ENCODE data around the gene NHLRC2. TPM values are rescaled to one million over a fixed set of nuclear protein-coding genes. Genes with fewer than 3 reads are reported as not detected.

NHLRC2 gene
- total and polyA plus RNA-seq, 2 donors (not counting 3 experiments of a cell fraction or from before 2014, with no cell fraction given) = 5.2 to 28.2 TPM

GRCh38 chr10:113929522-113929921 is 75.1 kb downstream of the NHLRC2 start:
- CTCF ChIA-PET = interaction anchor here (0.6 to 2.0 kb wide), 3 partner anchors 22 to 242 kb away, joined by 3 to 5 read pairs (median 3); no protein-coding TSS in a partner anchor
- H3K9me1 ChIP-seq (replicated peaks; ENCODE audit: control insufficient read depth, extremely low read depth, insufficient read depth, low read length) = no peaks in the 10 kb centered on the region
- H4K20me1 ChIP-seq (replicated peaks; ENCODE audit: control insufficient read depth, extremely low read depth, insufficient read depth, low read length) = no peaks in the 10 kb centered on the region
- intact Hi-C loops (cut with micrococcal nuclease) (no loop called here), dilution Hi-C loops (cut with MboI; ENCODE audit: extremely low pct_ligation_motif_present, low sequenced_read_pairs) (no loop called here)
- no peak for TF ChIP-seq POLR2A (IDR thresholded peaks at IDR 0.05; ENCODE audit: low read depth, low read length)
- TF ChIP-seq POLR2AphosphoS5 (IDR thresholded peaks at IDR 0.05; ENCODE audit: insufficient read depth, low read depth, low read length) = no peak
- TF ChIP-seq JUN (IDR thresholded peaks at IDR 0.05; ENCODE audit: borderline replicate concordance, insufficient read depth, insufficient read length, low read depth) = no peak
- TF ChIP-seq FOS (IDR thresholded peaks at IDR 0.05; ENCODE audit: borderline replicate concordance, insufficient read depth, low read length) = no peak
- no peak for TF ChIP-seq EZH2 (IDR thresholded peaks at IDR 0.05; ENCODE audit: borderline replicate concordance, low read depth, low read length, severe bottlenecking)
- TF ChIP-seq MYC (IDR thresholded peaks at IDR 0.05; ENCODE audit: low read depth, low read length) = no peak
- POLR2A ChIA-PET = no interaction called here
- H3K36me3 ChIP-seq (ENCODE audit: control insufficient read depth in 2 of 2, extremely low read depth in 1 of 2, insufficient read depth in 2 of 2, low read length in 2 of 2) = no peaks in the 10 kb centered on the region
- no peak for DNase-seq (ENCODE audit: low read depth, low spot score)
- H3K27ac ChIP-seq (ENCODE audit: insufficient read depth, low read depth, low read length) = peak overlapping the region; percentile 68
- no peak overlapping the region for H3K4me2 ChIP-seq (ENCODE audit: insufficient read depth, low read length)
- H3K4me1 ChIP-seq (ENCODE audit: control insufficient read depth, extremely low read depth, insufficient read depth, low read length) = peaks cover 22% of the 10 kb centered on the region
- H2AFZ ChIP-seq (ENCODE audit: low read depth, low read length) = no peak overlapping the region
- H3K9me3 ChIP-seq (replicated peaks; ENCODE audit: control insufficient read depth, insufficient read depth, low read length) = no peaks in the 10 kb centered on the region
- no TSS peak for BruUV-seq (replicated peaks)
- no peak overlapping the region for H3K9ac ChIP-seq (replicated peaks; ENCODE audit: extremely low read depth, insufficient read depth, low read length)
- no peak for FAIRE-seq
- no peak overlapping the region for H3K4me3 ChIP-seq (replicated peaks in 1 of 3; ENCODE audit: insufficient read depth in 1 of 3, low read depth in 1 of 3, low read length in 3 of 3)
- H3K79me2 ChIP-seq (ENCODE audit: control insufficient read depth, insufficient read depth, low read length) = no peaks in the 10 kb centered on the region
- no peaks in the 10 kb centered on the region for H3K27me3 ChIP-seq (ENCODE audit: control insufficient read depth in 2 of 2, insufficient read depth in 2 of 2, low read length in 2 of 2)

- Histone ChIP-seq H3K36me3 (ENCODE audit: control insufficient read depth in 2 of 2, extremely low read depth in 1 of 2, insufficient read depth in 2 of 2, low read length in 2 of 2) (no peaks in the 10 kb centered on the region), H3K4me1 (ENCODE audit: control insufficient read depth, extremely low read depth, insufficient read depth, low read length) (peaks cover 22% of the 10 kb centered on the region), H3K4me2 (ENCODE audit: insufficient read depth, low read length) (peak overlapping the region; percentile 42), H3K9me3 (replicated peaks; ENCODE audit: control insufficient read depth, insufficient read depth, low read length) (no peaks in the 10 kb centered on the region), H3K79me2 (ENCODE audit: control insufficient read depth, insufficient read depth, low read length) (no peaks in the 10 kb centered on the region), H4K20me1 (replicated peaks; ENCODE audit: control insufficient read depth, extremely low read depth, insufficient read depth, low read length) (no peaks in the 10 kb centered on the region), H3K4me3 (replicated peaks in 1 of 3; ENCODE audit: insufficient read depth in 1 of 3, low read depth in 1 of 3, low read length in 3 of 3) (no peak overlapping the region), H3K9ac (replicated peaks; ENCODE audit: extremely low read depth, insufficient read depth, low read length) (no peak overlapping the region), H3K9me1 (replicated peaks; ENCODE audit: control insufficient read depth, extremely low read depth, insufficient read depth, low read length) (no peaks in the 10 kb centered on the region), H3K27me3 (ENCODE audit: control insufficient read depth in 2 of 2, insufficient read depth in 2 of 2, low read length in 2 of 2) (no peaks in the 10 kb centered on the region), H2AFZ (ENCODE audit: low read depth, low read length) (peak overlapping the region; percentile 6), H3K27ac (ENCODE audit: insufficient read depth, low read depth, low read length) (peak overlapping the region; percentile 68)
- CTCF ChIA-PET = interaction anchor here (1.1 to 2.0 kb wide), 5 partner anchors 8 to 172 kb away, joined by 3 to 5 read pairs (median 4); no protein-coding TSS in a partner anchor
- intact Hi-C loops (cut with micrococcal nuclease) (loop anchor here (1.0 to 2.0 kb wide), 4 partner anchors 50 to 112 kb away; partner anchors contain the start of genes ADRB1, DCLRE1A and NHLRC2), dilution Hi-C loops (cut with MboI; ENCODE audit: extremely low pct_ligation_motif_present, low sequenced_read_pairs) (no loop called here)
- peak; percentile 85 for FAIRE-seq
- TF ChIP-seq MAX (IDR thresholded peaks at IDR 0.05; ENCODE audit: insufficient read depth, insufficient read length) = no peak
- peak; percentile 42 for TF ChIP-seq POLR2AphosphoS5 (IDR thresholded peaks at IDR 0.05; ENCODE audit: insufficient read depth, low read depth, low read length)
- no peak for TF ChIP-seq JUN (IDR thresholded peaks at IDR 0.05; ENCODE audit: borderline replicate concordance, insufficient read depth, insufficient read length, low read depth)
- TF ChIP-seq GATA2 (IDR thresholded peaks at IDR 0.05; ENCODE audit: insufficient read depth, insufficient read length, low read depth, low read length) = no peak
- POLR2A ChIA-PET = no interaction called here
- BruUV-seq (replicated peaks) = no TSS peak
- peak; percentile 32 for DNase-seq (ENCODE audit: low read depth, low spot score)
Observed at GRCh38 chr10:113930482-113931057, 76.1 kb downstream of the NHLRC2 start.

All from endothelial cell of umbilical vein (primary cell).